ENCODE results near the gene CCNYL1.

DNA sequence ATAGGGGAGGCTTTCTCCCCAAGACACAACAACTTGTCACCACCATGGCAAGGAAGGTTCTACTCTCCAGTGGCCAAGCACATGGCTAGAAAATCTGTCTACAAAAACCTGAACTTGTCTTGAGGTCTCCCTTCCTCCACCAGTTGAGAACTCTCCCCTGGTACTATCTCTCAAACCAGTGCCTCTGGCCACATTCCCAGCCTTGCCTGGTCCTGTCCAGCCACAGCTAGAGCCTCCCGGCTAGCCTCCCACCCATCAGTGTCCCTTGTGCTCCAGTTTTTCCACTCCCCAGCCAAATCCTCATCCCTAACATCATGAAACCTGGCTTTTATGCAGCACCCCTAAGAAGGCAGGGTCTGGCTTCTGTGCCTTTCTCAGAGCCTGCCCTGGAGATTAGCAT, 79.5 kb downstream of the CCNYL1 start:
- TF ChIP-seq, protein P1, sequence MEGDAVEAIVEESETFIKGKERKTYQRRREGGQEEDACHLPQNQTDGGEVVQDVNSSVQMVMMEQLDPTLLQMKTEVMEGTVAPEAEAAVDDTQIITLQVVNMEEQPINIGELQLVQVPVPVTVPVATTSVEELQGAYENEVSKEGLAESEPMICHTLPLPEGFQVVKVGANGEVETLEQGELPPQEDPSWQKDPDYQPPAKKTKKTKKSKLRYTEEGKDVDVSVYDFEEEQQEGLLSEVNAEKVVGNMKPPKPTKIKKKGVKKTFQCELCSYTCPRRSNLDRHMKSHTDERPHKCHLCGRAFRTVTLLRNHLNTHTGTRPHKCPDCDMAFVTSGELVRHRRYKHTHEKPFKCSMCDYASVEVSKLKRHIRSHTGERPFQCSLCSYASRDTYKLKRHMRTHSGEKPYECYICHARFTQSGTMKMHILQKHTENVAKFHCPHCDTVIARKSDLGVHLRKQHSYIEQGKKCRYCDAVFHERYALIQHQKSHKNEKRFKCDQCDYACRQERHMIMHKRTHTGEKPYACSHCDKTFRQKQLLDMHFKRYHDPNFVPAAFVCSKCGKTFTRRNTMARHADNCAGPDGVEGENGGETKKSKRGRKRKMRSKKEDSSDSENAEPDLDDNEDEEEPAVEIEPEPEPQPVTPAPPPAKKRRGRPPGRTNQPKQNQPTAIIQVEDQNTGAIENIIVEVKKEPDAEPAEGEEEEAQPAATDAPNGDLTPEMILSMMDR (conservative IDR thresholded peaks at IDR 0.05), result no peak
- no peak for TF ChIP-seq EZH2 (IDR thresholded peaks at IDR 0.05; ENCODE audit: low read depth)

All from PC-9 (cell line).